Activated T-helper 17 cell treated with anti-CD3 and anti-CD28 coated beads, Interleukin-2, amount 50 U/mL, for 72 hours (primary cell): ENCODE data around the gene SMTNL2. TPM values are rescaled to one million over a fixed set of nuclear protein-coding genes. Genes with fewer than 3 reads are reported as not detected.
A peak's percentile ranks its signal among the peaks of the same experiment; 100 is the strongest.

Experiments used
- ATAC-seq: fragments of 150-1000 bp; cut with Tn5 transposase; replicated peaks from 2 replicates; pipeline ENCODE4 v1.10.0; 2021; ENCODE audit warnings: mild to moderate bottlenecking, moderate library complexity
- H3K27ac Mint-ChIP-seq: one replicate; pipeline ENCODE4 v1.8.0; 2022; ENCODE audit warnings: mixed read lengths
- H3K27me3 Mint-ChIP-seq: one replicate; pipeline ENCODE4 v1.8.0; 2022; ENCODE audit warnings: mixed read lengths
- H3K36me3 Mint-ChIP-seq: one replicate; pipeline ENCODE4 v1.8.0; 2022; ENCODE audit warnings: low read depth, mild to moderate bottlenecking, mixed read lengths
- H3K4me1 Mint-ChIP-seq: one replicate; pipeline ENCODE4 v1.8.0; 2022; ENCODE audit warnings: mixed read lengths
- H3K4me3 Mint-ChIP-seq: one replicate; pipeline ENCODE4 v1.8.0; 2022; ENCODE audit warnings: mild to moderate bottlenecking, mixed read lengths
- H3K9me3 Mint-ChIP-seq: one replicate; pipeline ENCODE4 v1.8.0; 2022; ENCODE audit warnings: mixed read lengths
- total RNA-seq, 2 donors: library from RNA; stranded (reverse); gene quantifications; one replicate each; pipeline ENCODE4 v1.2.3, GENCODE V29; 2022

SMTNL2 gene
- not detected for total RNA-seq

GRCh38 chr17:4584101-4584916 is at the start of gene SMTNL2:
SMTNL2 (plus strand) TSS chr17:4584529; CDS start chr17:4584606, 77 bp downstream.
- Mint-ChIP-seq H3K4me1 (no peaks in the 10 kb centered on the region), H3K4me3 (peak within 1 kb of the TSS; percentile 41), H3K9me3 (no peaks in the 10 kb centered on the region), H3K27me3 (peaks cover 35% of the 10 kb centered on the region), H3K27ac (no peak within 1 kb of the TSS), H3K36me3 (no peaks in the 10 kb centered on the region)
- ATAC-seq, result no peak

GRCh38 chr17:4534928-4535666 is 49.2 kb upstream of the SMTNL2 start:
- Mint-ChIP-seq H3K27ac (no peak overlapping the region), H3K36me3 (peaks cover 10% of the 10 kb centered on the region), H3K9me3 (no peaks in the 10 kb centered on the region), H3K27me3 (peaks cover 5% of the 10 kb centered on the region), H3K4me3 (no peak overlapping the region), H3K4me1 (no peaks in the 10 kb centered on the region)
- no peak for ATAC-seq

GRCh38 chr17:4535667-4536258 is 48.6 kb upstream of the SMTNL2 start:
- H3K27ac Mint-ChIP-seq, result no peak overlapping the region
- H3K4me3 Mint-ChIP-seq, result no peak overlapping the region
- no peaks in the 10 kb centered on the region for H3K4me1 Mint-ChIP-seq
- peaks cover 5% of the 10 kb centered on the region for H3K27me3 Mint-ChIP-seq
- no peak for ATAC-seq
- peaks cover 17% of the 10 kb centered on the region for H3K36me3 Mint-ChIP-seq
- no peaks in the 10 kb centered on the region for H3K9me3 Mint-ChIP-seq

- H3K27me3 Mint-ChIP-seq, result peaks cover 5% of the 10 kb centered on the region
- no peaks in the 10 kb centered on the region for H3K4me1 Mint-ChIP-seq
- no peak overlapping the region for H3K4me3 Mint-ChIP-seq
- H3K36me3 Mint-ChIP-seq, result peaks cover 22% of the 10 kb centered on the region
- H3K9me3 Mint-ChIP-seq, result no peaks in the 10 kb centered on the region
- ATAC-seq, result no peak
- no peak overlapping the region for H3K27ac Mint-ChIP-seq
Measured at GRCh38 chr17:4536259-4536741, 48.0 kb upstream of the SMTNL2 start.

DNA sequence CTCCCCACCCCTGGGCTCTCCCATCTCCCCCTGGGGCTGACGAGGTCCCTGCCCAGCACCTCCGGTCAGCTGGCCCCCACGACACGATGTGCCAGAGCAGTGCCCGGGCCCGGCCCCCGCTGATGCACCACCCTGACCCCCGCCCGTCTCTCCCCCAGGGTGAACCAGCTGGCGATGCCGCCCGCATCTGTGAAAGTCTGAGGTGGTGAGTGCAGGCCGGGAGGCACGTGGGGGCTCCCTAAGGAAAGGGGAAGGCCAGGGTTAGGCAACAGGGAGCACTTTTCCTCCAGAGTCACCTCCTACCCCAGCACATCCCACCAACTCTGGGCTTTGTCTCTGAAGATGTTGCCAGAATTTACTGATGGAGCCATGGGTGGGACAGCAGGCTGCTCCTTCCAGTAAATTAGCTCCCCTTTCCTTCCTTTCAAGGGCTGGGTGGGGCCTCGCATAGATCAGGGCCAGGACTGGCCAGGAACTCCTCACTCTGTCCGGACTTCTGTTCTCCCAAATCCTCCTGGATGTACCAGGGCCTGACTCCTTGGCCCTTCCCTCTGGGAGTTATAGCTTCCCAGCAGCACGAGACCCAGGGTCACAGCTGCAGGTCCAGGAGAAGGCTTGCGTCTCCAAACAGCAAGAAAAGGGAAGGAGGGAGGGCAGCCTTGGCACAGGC is 47.5 kb upstream of the SMTNL2 start:
- no peak overlapping the region for H3K4me3 Mint-ChIP-seq
- ATAC-seq, result no peak
- H3K9me3 Mint-ChIP-seq, result no peaks in the 10 kb centered on the region
- H3K36me3 Mint-ChIP-seq, result peaks cover 27% of the 10 kb centered on the region
- peaks cover 3% of the 10 kb centered on the region for H3K27me3 Mint-ChIP-seq
- H3K4me1 Mint-ChIP-seq, result no peaks in the 10 kb centered on the region
- H3K27ac Mint-ChIP-seq, result no peak overlapping the region

GRCh38 chr17:4537451-4538235 is 46.7 kb upstream of the SMTNL2 start:
- H3K27me3 Mint-ChIP-seq, result no peaks in the 10 kb centered on the region
- H3K9me3 Mint-ChIP-seq, result no peaks in the 10 kb centered on the region
- H3K36me3 Mint-ChIP-seq, result peaks cover 35% of the 10 kb centered on the region

GRCh38 chr17:4538236-4539002 is 45.9 kb upstream of the SMTNL2 start:
- Mint-ChIP-seq H3K4me1 (no peaks in the 10 kb centered on the region), H3K4me3 (no peak overlapping the region), H3K36me3 (peaks cover 41% of the 10 kb centered on the region), H3K27me3 (no peaks in the 10 kb centered on the region), H3K27ac (no peak overlapping the region), H3K9me3 (no peaks in the 10 kb centered on the region)
- no peak for ATAC-seq

More at GRCh38 chr17:4537451-4538235, 46.7 kb upstream of the SMTNL2 start:
- Mint-ChIP-seq H3K27ac (no peak overlapping the region), H3K4me3 (no peak overlapping the region), H3K4me1 (no peaks in the 10 kb centered on the region)
- ATAC-seq, result no peak

DNA sequence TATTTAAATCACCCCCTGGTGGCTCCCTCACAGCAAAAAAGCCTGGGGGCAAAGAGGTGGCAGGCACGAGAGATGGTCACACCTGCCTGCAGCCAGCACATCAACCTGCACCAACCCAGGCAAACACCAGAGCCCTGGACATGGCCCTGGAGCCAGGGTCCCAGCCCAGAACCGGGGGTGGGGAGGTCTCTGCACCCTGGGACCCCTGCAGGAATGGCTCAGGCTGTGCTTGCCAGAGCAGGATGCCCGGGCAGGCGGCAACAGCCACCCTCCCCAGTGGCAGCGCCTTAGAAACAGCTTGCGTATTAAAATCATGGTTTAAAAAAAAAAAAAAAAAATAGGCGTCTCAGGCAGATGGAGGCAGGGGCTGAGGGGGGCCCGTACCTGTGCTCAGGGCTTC is 45.3 kb upstream of the SMTNL2 start:
- Mint-ChIP-seq H3K27me3 (no peaks in the 10 kb centered on the region), H3K9me3 (no peaks in the 10 kb centered on the region), H3K4me3 (no peak overlapping the region), H3K27ac (no peak overlapping the region), H3K36me3 (peaks cover 47% of the 10 kb centered on the region), H3K4me1 (no peaks in the 10 kb centered on the region)
- no peak for ATAC-seq

GRCh38 chr17:4539576-4540223 is 44.6 kb upstream of the SMTNL2 start:
- H3K9me3 Mint-ChIP-seq, result no peaks in the 10 kb centered on the region
- no peak overlapping the region for H3K27ac Mint-ChIP-seq
- no peaks in the 10 kb centered on the region for H3K4me1 Mint-ChIP-seq
- H3K27me3 Mint-ChIP-seq, result no peaks in the 10 kb centered on the region
- H3K36me3 Mint-ChIP-seq, result peaks cover 49% of the 10 kb centered on the region
- no peak for ATAC-seq
- no peak overlapping the region for H3K4me3 Mint-ChIP-seq

- Mint-ChIP-seq H3K27me3 (no peaks in the 10 kb centered on the region), H3K9me3 (no peaks in the 10 kb centered on the region), H3K4me3 (no peak overlapping the region), H3K4me1 (no peaks in the 10 kb centered on the region), H3K27ac (no peak overlapping the region), H3K36me3 (peaks cover 53% of the 10 kb centered on the region)
- no peak for ATAC-seq
Measured at GRCh38 chr17:4540224-4540651, 44.1 kb upstream of the SMTNL2 start.

DNA sequence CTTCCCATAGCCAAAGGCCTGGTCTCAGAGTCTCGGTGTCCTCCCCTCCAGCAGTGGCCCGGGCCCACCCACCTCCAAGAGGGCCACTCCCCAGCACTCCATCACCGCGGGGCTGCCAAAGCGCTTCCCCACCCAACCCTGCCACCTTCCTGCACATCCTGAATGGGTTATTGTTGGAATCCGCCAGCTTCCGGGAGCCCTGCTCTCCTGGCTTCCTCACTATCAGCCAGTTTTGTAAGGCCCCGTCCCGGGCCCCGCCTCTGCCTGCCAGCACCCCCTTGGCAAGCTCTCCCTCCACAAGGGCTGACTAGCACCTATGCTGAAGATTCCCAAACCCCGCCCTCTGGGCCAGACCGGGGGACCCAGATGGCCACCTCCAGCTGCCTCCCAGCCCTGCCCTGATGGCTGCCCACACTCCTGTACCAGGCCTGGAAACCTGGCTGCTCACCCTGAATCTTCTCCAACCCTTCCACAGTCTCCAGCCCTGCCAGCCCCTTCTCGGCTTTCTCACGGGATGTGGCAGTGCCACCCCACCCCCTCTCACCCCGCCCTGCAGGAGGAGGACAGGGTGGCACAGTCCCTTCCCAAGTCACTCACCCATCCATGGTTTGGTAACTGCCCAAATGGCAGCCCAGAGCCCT is 43.5 kb upstream of the SMTNL2 start:
- Mint-ChIP-seq H3K27me3 (no peaks in the 10 kb centered on the region), H3K4me3 (no peak overlapping the region), H3K9me3 (no peaks in the 10 kb centered on the region), H3K4me1 (no peaks in the 10 kb centered on the region), H3K27ac (no peak overlapping the region), H3K36me3 (peaks cover 55% of the 10 kb centered on the region)
- ATAC-seq, result no peak

- Mint-ChIP-seq H3K4me3 (no peak overlapping the region), H3K27me3 (no peaks in the 10 kb centered on the region), H3K36me3 (peaks cover 61% of the 10 kb centered on the region), H3K4me1 (no peaks in the 10 kb centered on the region), H3K9me3 (no peaks in the 10 kb centered on the region), H3K27ac (no peak overlapping the region)
- ATAC-seq, result no peak
Measured at GRCh38 chr17:4541328-4542002, 42.9 kb upstream of the SMTNL2 start.
